HS-27A (cell line): Measurements from ENCODE around the gene RAB11FIP4.

Experiments
- DNase-seq: peaks from one replicate; pipeline ENCODE4 v3.0.0-alpha.2; 2012; ENCODE audit warnings: low read depth, missing footprints

The RAB11FIP4 gene

GRCh38 chr17:31387438-31387837, 4.0 kb upstream of the RAB11FIP4 start:
- no peak for DNase-seq

- no peak for DNase-seq
These were observed 3.1 kb upstream of the RAB11FIP4 start for GRCh38 chr17:31388351-31388750.

GRCh38 chr17:31388770-31389656, 2.5 kb upstream of the RAB11FIP4 start:
- DNase-seq = no peak

GRCh38 chr17:31389657-31390381, 1.7 kb upstream of the RAB11FIP4 start:
- no peak for DNase-seq

- DNase-seq = no peak
These were observed 1.1 kb upstream of the RAB11FIP4 start for GRCh38 chr17:31390426-31390747.

GRCh38 chr17:31390748-31391495, 553 bp upstream of the RAB11FIP4 start:
- no peak for DNase-seq

- DNase-seq = no peak
These were observed 754 bp downstream of the RAB11FIP4 start for GRCh38 chr17:31392002-31392855.

GRCh38 chr17:31392856-31393748, 1.6 kb downstream of the RAB11FIP4 start:
- DNase-seq = no peak

- DNase-seq = no peak
These were observed 2.3 kb downstream of the RAB11FIP4 start for GRCh38 chr17:31393749-31394146.

GRCh38 chr17:31394544-31394943, 3.1 kb downstream of the RAB11FIP4 start:
- DNase-seq = no peak

- DNase-seq = no peak
These were observed 5.9 kb downstream of the RAB11FIP4 start for GRCh38 chr17:31397256-31397939.

- DNase-seq = no peak
These were observed 7.2 kb downstream of the RAB11FIP4 start for GRCh38 chr17:31398381-31399311.

- DNase-seq = no peak
These were observed 9.0 kb downstream of the RAB11FIP4 start for GRCh38 chr17:31400481-31400950.

- no peak for DNase-seq
These were observed 10.2 kb downstream of the RAB11FIP4 start for GRCh38 chr17:31401456-31402254.

- DNase-seq = no peak
These were observed 12.8 kb downstream of the RAB11FIP4 start for GRCh38 chr17:31404028-31404949.

GRCh38 chr17:31405890-31406371, 14.5 kb downstream of the RAB11FIP4 start:
- DNase-seq = no peak

- DNase-seq = no peak
These were observed 17.1 kb downstream of the RAB11FIP4 start for GRCh38 chr17:31408586-31408985.
